ENCODE measurements around the gene DGCR8.

DGCR8 gene

GRCh38 chr22:20079745-20080444 lies at the start of gene DGCR8:
Gene DGCR8, plus strand, starts transcription at chr22:20080241. Its CDS starts 5,723 bp downstream, at chr22:20085964.
- DNase-seq (ENCODE audit: low read depth in 1 of 2, low spot score in 1 of 2): peak; percentile 43 to 61

- DNase-seq (ENCODE audit: low read depth in 1 of 2, low spot score in 1 of 2): no peak
Measured at GRCh38 chr22:20031732-20032406, 48.2 kb upstream of the DGCR8 start.

- no peak for DNase-seq (ENCODE audit: low read depth in 1 of 2, low spot score in 1 of 2)
Measured at GRCh38 chr22:20032407-20032991, 47.5 kb upstream of the DGCR8 start.

GRCh38 chr22:20033045-20033706 lies 46.9 kb upstream of the DGCR8 start:
- DNase-seq (ENCODE audit: low read depth in 1 of 2, low spot score in 1 of 2): no peak

GRCh38 chr22:20034143-20034542 lies 45.9 kb upstream of the DGCR8 start:
- no peak for DNase-seq (ENCODE audit: low read depth in 1 of 2, low spot score in 1 of 2)

GRCh38 chr22:20035375-20036083 lies 44.5 kb upstream of the DGCR8 start:
- no peak for DNase-seq (ENCODE audit: low read depth in 1 of 2, low spot score in 1 of 2)

GRCh38 chr22:20036084-20036482 lies 44.0 kb upstream of the DGCR8 start:
- DNase-seq (ENCODE audit: low read depth in 1 of 2, low spot score in 1 of 2): no peak

- no peak for DNase-seq (ENCODE audit: low read depth in 1 of 2, low spot score in 1 of 2)
Measured at GRCh38 chr22:20036535-20037392, 43.3 kb upstream of the DGCR8 start.

GRCh38 chr22:20037419-20037818 lies 42.6 kb upstream of the DGCR8 start:
- DNase-seq (ENCODE audit: low read depth in 1 of 2, low spot score in 1 of 2): no peak

- no peak for DNase-seq (ENCODE audit: low read depth in 1 of 2, low spot score in 1 of 2)
Measured at GRCh38 chr22:20038574-20038973, 41.5 kb upstream of the DGCR8 start.

GRCh38 chr22:20039683-20040325 lies 40.2 kb upstream of the DGCR8 start:
- no peak for DNase-seq (ENCODE audit: low read depth in 1 of 2, low spot score in 1 of 2)

GRCh38 chr22:20040327-20041200 lies 39.5 kb upstream of the DGCR8 start:
- DNase-seq (ENCODE audit: low read depth in 1 of 2, low spot score in 1 of 2): no peak

GRCh38 chr22:20043057-20043996 lies 36.7 kb upstream of the DGCR8 start:
- no peak for DNase-seq (ENCODE audit: low read depth in 1 of 2, low spot score in 1 of 2)

- DNase-seq (ENCODE audit: low read depth in 1 of 2, low spot score in 1 of 2): no peak
Measured at GRCh38 chr22:20043997-20044342, 36.1 kb upstream of the DGCR8 start.

GRCh38 chr22:20044495-20045151 lies 35.4 kb upstream of the DGCR8 start:
- DNase-seq (ENCODE audit: low read depth in 1 of 2, low spot score in 1 of 2): no peak

- no peak for DNase-seq (ENCODE audit: low read depth in 1 of 2, low spot score in 1 of 2)
Measured at GRCh38 chr22:20046730-20047129, 33.3 kb upstream of the DGCR8 start.

GRCh38 chr22:20051927-20052308 lies 28.1 kb upstream of the DGCR8 start:
- no peak for DNase-seq (ENCODE audit: low read depth in 1 of 2, low spot score in 1 of 2)

Data from stimulated activated CD4-positive, alpha-beta T cell treated with anti-CD3 and anti-CD28 coated beads, Interleukin-15, amount 100 ng/mL, for 1 hour (primary cell).